GM12878 (cell line): ENCODE data around the gene RALGPS2.

ENCODE experiments used
- BCL11A ChIP-seq: IDR thresholded peaks from 2 replicates; pipeline ENCODE4 v1.6.1; 2011; ENCODE audit warnings: low read depth, low read length
- CREB1 ChIP-seq: IDR thresholded peaks from 2 replicates; pipeline ENCODE4 v1.6.1; 2012; ENCODE audit warnings: low read depth, mild to moderate bottlenecking, inconsistent platforms
- CTCF ChIP-seq, 3 experiments: IDR thresholded peaks in 2 of 3; conservative IDR thresholded peaks in 1 of 3; 2 replicates each; pipeline ENCODE4 v1.5.1; 2011; ENCODE audit warnings: low read depth in 3 of 3, low read length in 3 of 3, mild to moderate bottlenecking in 3 of 3, control low read depth in 2 of 3, moderate library complexity in 2 of 3, inconsistent platforms in 1 of 3, mixed read lengths in 1 of 3; ENCODE audit not compliant: control insufficient read depth in 2 of 3, insufficient read depth in 1 of 3; ENCODE audit errors: extremely low read depth in 1 of 3
- EP300 ChIP-seq, 2 experiments: fragments of 150-350 bp in 1 of 2; IDR thresholded peaks; 2 replicates each; pipeline ENCODE4 v1.6.1; 2011 to 2012; ENCODE audit warnings: low read depth in 2 of 2, low read length in 2 of 2, borderline replicate concordance in 1 of 2, improper control_type of control experiment in 1 of 2, inconsistent platforms in 1 of 2; ENCODE audit not compliant: control insufficient read depth in 1 of 2
- GABPA ChIP-seq: IDR thresholded peaks from 2 replicates; pipeline ENCODE4 v1.6.1; 2014; ENCODE audit warnings: antibody characterized with exemption, low read depth, mild to moderate bottlenecking, inconsistent platforms
- PML ChIP-seq: IDR thresholded peaks from 2 replicates; pipeline ENCODE4 v1.6.1; 2012; ENCODE audit warnings: low read length, inconsistent platforms
- POLR2A ChIP-seq: IDR thresholded peaks from 2 replicates; pipeline ENCODE4 v1.6.1; 2011; ENCODE audit warnings: low read depth, mild to moderate bottlenecking, low read length
- RFX5 ChIP-seq: IDR thresholded peaks from 2 replicates; pipeline ENCODE4 v1.6.1; 2011; ENCODE audit warnings: low read depth, low read length, improper control_type of control experiment
- SMC3 ChIP-seq: IDR thresholded peaks from 2 replicates; pipeline ENCODE4 v1.6.1; 2011; ENCODE audit warnings: low read length, improper control_type of control experiment, borderline replicate concordance
- SP1 ChIP-seq: IDR thresholded peaks from one replicate; pipeline ENCODE4 v1.6.1; 2011; ENCODE audit warnings: low read depth, low read length
- SREBF1 ChIP-seq: IDR thresholded peaks from 2 replicates; pipeline ENCODE4 v1.6.1; 2012; ENCODE audit warnings: mild to moderate bottlenecking, low read length
- YY1 ChIP-seq: IDR thresholded peaks from 2 replicates; pipeline ENCODE4 v1.6.1; 2011; ENCODE audit warnings: low read depth, mild to moderate bottlenecking, low read length
- ZNF274 ChIP-seq: IDR thresholded peaks from one replicate; pipeline ENCODE4 v1.8.0; 2011; ENCODE audit not compliant: insufficient read length, insufficient read depth

GRCh38 chr1:178874966-178875365 lies 149.9 kb downstream of the RALGPS2 start:
- TF ChIP-seq ZNF274 (no peak), CTCF (IDR thresholded peaks at IDR 0.05 in 2 of 3, conservative IDR thresholded peaks at IDR 0.05 in 1 of 3; ENCODE audit: control insufficient read depth in 2 of 3, extremely low read depth in 1 of 3, insufficient read depth in 1 of 3, low read depth in 3 of 3, low read length in 3 of 3) (no peak), POLR2A (no peak), CREB1 (no peak), GABPA (no peak), YY1 (no peak), EP300 (IDR thresholded peaks at IDR 0.05; ENCODE audit: borderline replicate concordance in 1 of 2, control insufficient read depth in 1 of 2, low read depth in 2 of 2, low read length in 2 of 2) (no peak), RFX5 (no peak), PML (no peak), SP1 (no peak), BCL11A (no peak), SMC3 (no peak), SREBF1 (no peak)
